HG02943 (cell line): ENCODE data around the gene BCL2L12.
"Not testable (repeated sequence)": the region's sequence is repeated elsewhere in the genome, so short reads cannot be mapped to it uniquely, and the experiment has no call there.

Experiments used
- ATAC-seq: cut with Tn5 transposase; IDR thresholded peaks from one replicate; pipeline ENCODE4 v1.9.1; 2021; ENCODE audit warnings: mild to moderate bottlenecking, low read depth, moderate library complexity; ENCODE audit not compliant: unreplicated experiment

BCL2L12 gene

GRCh38 chr19:49701271-49701786, 35.6 kb downstream of the BCL2L12 start:
- no peak for ATAC-seq

- no peak for ATAC-seq
Measured at GRCh38 chr19:49704888-49705642, 39.3 kb downstream of the BCL2L12 start.

GRCh38 chr19:49705919-49706318, 40.2 kb downstream of the BCL2L12 start:
- ATAC-seq = no peak

GRCh38 chr19:49710372-49710951, 44.7 kb downstream of the BCL2L12 start:
- ATAC-seq = no peak

GRCh38 chr19:49712397-49712859, 46.7 kb downstream of the BCL2L12 start:
- ATAC-seq = no peak

GRCh38 chr19:49713236-49713845, 47.6 kb downstream of the BCL2L12 start:
- no peak for ATAC-seq

GRCh38 chr19:49716154-49716553, 50.4 kb downstream of the BCL2L12 start:
- ATAC-seq = no peak

GRCh38 chr19:49718511-49718910, 52.8 kb downstream of the BCL2L12 start:
- no peak for ATAC-seq

GRCh38 chr19:49718991-49719390, 53.3 kb downstream of the BCL2L12 start:
- no peak for ATAC-seq

GRCh38 chr19:49719420-49719819, 53.7 kb downstream of the BCL2L12 start:
- not testable (repeated sequence) for ATAC-seq
